ENCODE data around the gene HLA-DMB. TPM values are rescaled to one million over a fixed set of nuclear protein-coding genes. Genes with fewer than 3 reads are reported as not detected.

Gene HLA-DMB
- total and polyA plus RNA-seq, 2 donors (not counting 3 experiments of a cell fraction or from before 2014, with no cell fraction given): 0.75 TPM; not detected in 1

DNA sequence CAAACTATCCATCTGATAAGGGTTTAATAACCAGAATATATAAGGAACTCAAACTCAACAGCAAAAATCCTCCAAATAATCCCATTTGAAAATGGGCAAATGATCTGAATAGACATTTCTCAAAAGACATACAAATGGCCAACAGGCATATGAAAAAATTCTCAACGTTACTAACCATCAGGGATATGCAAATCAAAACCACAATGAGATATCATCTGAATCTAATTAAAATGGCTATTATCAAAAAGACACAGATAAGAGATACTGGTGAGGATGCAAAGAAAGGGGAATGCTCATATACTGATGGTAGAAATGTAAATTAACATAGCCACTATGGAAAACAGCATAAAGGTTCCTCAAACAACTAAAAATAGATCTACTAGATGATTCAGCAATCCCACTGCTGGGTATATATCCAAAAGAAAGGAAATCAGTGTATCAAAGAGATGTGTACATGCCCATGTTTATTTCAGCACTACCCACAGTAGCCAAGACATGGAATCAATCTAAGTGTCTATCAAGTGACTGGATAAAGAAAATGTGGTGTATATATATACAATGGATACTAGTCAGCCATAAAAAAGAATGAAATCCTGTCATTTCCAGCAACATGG, 21.5 kb upstream of the HLA-DMB start:
- Histone ChIP-seq H3K4me1 (ENCODE audit: control insufficient read depth, extremely low read depth, insufficient read depth, low read length) (peaks cover 18% of the 10 kb centered on the region), H3K9me1 (replicated peaks; ENCODE audit: control insufficient read depth, extremely low read depth, insufficient read depth, low read length) (no peaks in the 10 kb centered on the region), H3K9ac (replicated peaks; ENCODE audit: extremely low read depth, insufficient read depth, low read length) (no peak overlapping the region), H3K4me3 (replicated peaks in 1 of 3; ENCODE audit: insufficient read depth in 1 of 3, low read depth in 1 of 3, low read length in 3 of 3) (no peak overlapping the region), H3K4me2 (ENCODE audit: insufficient read depth, low read length) (no peak overlapping the region), H3K36me3 (ENCODE audit: control insufficient read depth in 2 of 2, extremely low read depth in 1 of 2, insufficient read depth in 2 of 2, low read length in 2 of 2) (no peaks in the 10 kb centered on the region), H3K9me3 (replicated peaks; ENCODE audit: control insufficient read depth, insufficient read depth, low read length) (no peaks in the 10 kb centered on the region), H3K79me2 (ENCODE audit: control insufficient read depth, insufficient read depth, low read length) (no peaks in the 10 kb centered on the region), H3K27me3 (ENCODE audit: control insufficient read depth in 2 of 2, insufficient read depth in 2 of 2, low read length in 2 of 2) (no peaks in the 10 kb centered on the region), H3K27ac (ENCODE audit: insufficient read depth, low read depth, low read length) (no peak overlapping the region), H4K20me1 (replicated peaks; ENCODE audit: control insufficient read depth, extremely low read depth, insufficient read depth, low read length) (no peaks in the 10 kb centered on the region), H2AFZ (ENCODE audit: low read depth, low read length) (no peak overlapping the region)
- TF ChIP-seq, protein P1, sequence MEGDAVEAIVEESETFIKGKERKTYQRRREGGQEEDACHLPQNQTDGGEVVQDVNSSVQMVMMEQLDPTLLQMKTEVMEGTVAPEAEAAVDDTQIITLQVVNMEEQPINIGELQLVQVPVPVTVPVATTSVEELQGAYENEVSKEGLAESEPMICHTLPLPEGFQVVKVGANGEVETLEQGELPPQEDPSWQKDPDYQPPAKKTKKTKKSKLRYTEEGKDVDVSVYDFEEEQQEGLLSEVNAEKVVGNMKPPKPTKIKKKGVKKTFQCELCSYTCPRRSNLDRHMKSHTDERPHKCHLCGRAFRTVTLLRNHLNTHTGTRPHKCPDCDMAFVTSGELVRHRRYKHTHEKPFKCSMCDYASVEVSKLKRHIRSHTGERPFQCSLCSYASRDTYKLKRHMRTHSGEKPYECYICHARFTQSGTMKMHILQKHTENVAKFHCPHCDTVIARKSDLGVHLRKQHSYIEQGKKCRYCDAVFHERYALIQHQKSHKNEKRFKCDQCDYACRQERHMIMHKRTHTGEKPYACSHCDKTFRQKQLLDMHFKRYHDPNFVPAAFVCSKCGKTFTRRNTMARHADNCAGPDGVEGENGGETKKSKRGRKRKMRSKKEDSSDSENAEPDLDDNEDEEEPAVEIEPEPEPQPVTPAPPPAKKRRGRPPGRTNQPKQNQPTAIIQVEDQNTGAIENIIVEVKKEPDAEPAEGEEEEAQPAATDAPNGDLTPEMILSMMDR (IDR thresholded peaks at IDR 0.05; ENCODE audit: extremely low read depth in 1 of 2, insufficient read depth in 1 of 2, low read depth in 1 of 2, low read length in 2 of 2): no peak
- TF ChIP-seq MYC (IDR thresholded peaks at IDR 0.05; ENCODE audit: low read depth, low read length) (no peak), EZH2 (IDR thresholded peaks at IDR 0.05; ENCODE audit: borderline replicate concordance, low read depth, low read length, severe bottlenecking) (no peak), GATA2 (IDR thresholded peaks at IDR 0.05; ENCODE audit: insufficient read depth, insufficient read length, low read depth, low read length) (no peak), POLR2A (IDR thresholded peaks at IDR 0.05; ENCODE audit: low read depth, low read length) (no peak), POLR2AphosphoS5 (IDR thresholded peaks at IDR 0.05; ENCODE audit: insufficient read depth, low read depth, low read length) (no peak), JUN (IDR thresholded peaks at IDR 0.05; ENCODE audit: borderline replicate concordance, insufficient read depth, insufficient read length, low read depth) (no peak), FOS (IDR thresholded peaks at IDR 0.05; ENCODE audit: borderline replicate concordance, insufficient read depth, low read length) (no peak)
- TF ChIP-seq, protein P2, sequence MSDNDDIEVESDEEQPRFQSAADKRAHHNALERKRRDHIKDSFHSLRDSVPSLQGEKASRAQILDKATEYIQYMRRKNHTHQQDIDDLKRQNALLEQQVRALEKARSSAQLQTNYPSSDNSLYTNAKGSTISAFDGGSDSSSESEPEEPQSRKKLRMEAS (IDR thresholded peaks at IDR 0.05; ENCODE audit: insufficient read depth, insufficient read length): no peak
- POLR2A ChIA-PET: interaction anchor here (1.6 kb wide), 1 partner anchor 10 kb away, joined by 15 read pairs; no protein-coding TSS in a partner anchor
- CTCF ChIA-PET: interaction anchor here (2.6 to 3.3 kb wide), 3 partner anchors 8 to 29 kb away, joined by 22 to 25 read pairs (median 24); partner anchors contain the start of gene HLA-DMA
- no TSS peak for BruUV-seq (replicated peaks)
- DNase-seq (ENCODE audit: low read depth, low spot score) (no peak), FAIRE-seq (no peak)
- dilution Hi-C loops (cut with MboI; ENCODE audit: extremely low pct_ligation_motif_present, low sequenced_read_pairs) (no loop called here), intact Hi-C loops (cut with micrococcal nuclease) (no loop called here)
